Activated naive CD8-positive, alpha-beta T cell treated with anti-CD3 and anti-CD28 coated beads, Interleukin-2, amount 50 U/mL, for 16 hours (primary cell): Measurements from ENCODE around the gene KRT36.

Source experiments
- DNase-seq: peaks from one replicate; pipeline ENCODE4 v3.0.0-alpha.2; 2020; ENCODE audit warnings: low read depth, low spot score

Gene KRT36

DNA sequence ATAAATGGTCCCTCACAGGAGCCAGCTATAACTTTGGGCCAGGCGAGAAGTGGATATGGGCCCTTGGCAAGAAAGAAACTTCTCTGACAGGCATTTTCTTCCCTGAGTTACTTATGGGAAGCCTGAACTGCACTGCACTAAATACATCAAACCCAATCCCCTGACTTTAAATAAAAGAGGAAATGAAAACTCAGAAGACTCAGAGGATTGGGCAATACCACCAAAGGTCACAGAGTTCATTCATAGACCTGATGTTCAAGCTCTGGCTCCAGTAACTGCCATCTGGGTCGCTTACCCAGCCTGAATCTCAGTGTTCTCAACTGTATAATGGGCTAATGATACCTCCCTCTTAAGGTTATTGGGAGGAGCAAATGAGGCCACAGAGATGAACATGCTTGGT is 9.6 kb downstream of the KRT36 start:
- DNase-seq = no peak

DNA sequence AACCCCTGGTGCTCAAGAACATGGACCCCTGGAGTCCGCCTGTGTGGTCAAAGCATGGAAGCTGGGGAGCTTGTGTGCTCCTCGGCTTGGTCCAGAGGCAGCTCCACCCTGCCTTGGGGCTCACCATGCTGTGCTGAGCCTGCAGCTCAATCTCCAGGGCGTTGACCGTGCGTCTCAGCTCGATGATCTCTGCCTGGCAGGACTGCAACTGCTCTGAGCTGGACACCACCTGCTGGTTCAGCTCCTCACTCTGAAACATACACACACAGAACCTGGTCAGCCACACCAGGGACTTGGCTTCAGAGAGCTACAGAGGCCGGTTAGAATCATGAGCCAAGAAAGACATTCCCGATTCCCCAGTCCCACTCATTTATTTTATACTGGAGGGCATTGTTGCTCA is 11.5 kb downstream of the KRT36 start:
- DNase-seq = no peak

DNA sequence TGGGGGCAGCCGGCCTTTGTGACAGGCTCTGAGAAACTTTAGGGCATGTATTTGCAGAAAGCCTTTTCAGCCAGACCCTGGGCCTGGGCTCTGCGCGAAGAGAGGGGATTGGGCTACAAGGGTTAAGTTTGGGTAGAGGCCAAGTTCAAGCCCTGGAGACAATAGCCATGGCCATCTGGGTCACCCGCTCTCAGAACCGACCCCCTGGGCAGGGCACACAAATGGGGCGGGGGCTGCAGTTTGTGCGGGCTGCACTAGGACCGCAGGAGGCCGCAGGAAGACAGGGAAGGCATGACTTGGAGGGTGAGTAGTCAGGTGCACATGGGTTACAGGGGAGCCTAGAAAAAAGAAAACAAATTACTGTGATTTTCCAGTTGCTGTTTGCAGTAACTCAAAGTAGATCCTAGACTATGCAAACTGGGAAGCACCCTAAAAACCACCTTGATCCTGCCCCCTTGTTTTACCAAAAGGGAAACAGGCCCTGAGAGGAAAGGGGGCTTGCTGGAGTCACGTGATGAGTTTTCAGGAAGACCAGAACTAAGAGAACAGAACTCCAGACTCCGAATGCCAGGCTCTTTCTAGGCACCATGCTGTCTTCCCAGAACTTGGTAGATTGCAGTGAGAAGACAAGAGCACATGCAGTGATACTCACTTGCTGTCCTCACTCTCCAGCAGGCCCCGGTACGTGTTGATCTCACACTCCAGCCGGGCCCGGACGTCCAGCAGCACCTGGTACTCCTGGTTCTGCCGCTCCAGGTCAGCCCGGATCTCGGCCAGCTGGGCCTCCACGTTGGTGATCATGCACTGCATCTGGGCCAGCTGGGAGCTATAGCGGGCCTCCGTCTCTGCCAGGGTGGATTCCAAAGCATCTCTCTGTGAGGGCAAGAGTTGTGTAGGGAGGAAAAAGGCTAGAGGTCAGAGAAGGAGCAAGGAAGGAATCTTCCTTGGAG is 12.6 kb downstream of the KRT36 start:
- no peak for DNase-seq

DNA sequence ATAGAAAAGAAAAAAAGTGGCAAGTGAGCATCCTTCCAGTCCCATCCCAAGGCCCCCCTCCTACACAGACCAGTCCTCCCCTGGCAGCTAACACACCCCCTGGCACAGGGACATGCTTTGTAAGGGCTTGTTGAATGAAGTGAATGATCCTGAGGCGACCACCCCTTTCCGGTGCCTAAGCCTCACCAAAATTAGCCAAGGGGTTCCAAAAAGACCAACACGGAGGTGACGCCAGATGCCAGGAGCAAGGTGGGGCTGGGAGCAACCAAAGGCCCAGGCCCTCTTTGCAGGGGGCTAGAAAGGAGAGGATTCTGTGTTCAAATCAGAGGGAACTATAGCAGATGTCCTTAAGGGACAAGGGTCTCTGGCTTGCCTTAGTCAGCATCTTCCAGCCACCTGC is 14.3 kb downstream of the KRT36 start:
- DNase-seq = no peak

DNA sequence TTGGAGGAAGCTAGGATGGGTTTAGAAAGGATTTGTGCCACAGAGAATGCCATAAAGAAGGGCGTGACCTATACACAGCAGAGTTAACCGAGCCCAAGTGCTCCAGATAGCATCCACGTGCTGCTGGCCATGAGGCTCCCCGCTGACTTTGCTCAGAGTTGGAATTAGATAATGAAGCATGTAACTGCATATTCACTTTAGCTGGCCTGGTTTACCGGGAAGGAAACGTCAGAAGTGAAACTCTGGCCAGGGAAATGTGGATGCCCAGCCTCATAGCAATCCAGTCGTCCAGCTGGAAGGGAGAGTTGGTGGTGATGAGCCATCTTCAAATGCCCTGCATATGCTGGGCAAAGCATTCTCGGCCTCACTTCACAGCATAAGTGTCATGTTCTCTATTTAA is 14.8 kb downstream of the KRT36 start:
- no peak for DNase-seq

DNA sequence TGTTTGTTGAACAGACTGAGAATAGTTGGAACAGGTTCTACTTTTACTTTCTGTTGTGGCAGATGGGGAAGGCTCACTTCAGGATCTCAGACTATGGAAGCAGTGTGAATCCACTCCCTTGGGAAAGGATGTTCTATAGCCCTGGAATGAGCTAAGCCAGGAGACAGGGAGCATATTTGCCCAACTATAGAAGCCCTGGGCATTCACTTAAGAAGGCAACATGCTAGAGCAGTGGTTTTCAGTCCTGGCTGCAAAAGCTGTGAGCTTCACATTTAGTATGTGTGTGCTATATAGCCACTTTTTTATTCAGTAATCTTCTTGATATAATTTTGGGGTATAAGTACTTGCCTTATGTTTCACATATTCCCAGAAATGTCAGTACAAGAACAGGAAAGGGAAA is 21.4 kb downstream of the KRT36 start:
- DNase-seq = no peak

DNA sequence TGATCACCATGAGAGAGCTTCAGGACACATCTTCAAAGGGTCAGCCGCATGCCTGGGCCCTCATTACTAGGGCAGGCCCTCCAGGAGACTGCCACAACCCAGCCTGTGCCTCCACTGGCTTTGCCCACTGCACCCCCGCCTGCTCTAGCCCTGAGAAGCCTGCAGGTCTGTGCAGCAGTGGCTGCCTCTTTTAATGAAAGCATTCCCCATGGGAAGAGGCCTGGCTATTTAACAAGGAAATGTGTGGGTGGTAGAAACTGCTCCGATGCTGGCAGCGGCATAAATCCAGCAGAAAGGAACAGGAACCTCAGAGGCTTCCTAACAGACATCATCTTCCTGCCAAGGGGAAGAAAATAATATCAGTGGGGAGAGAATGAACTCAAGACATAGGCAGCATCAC is 22.1 kb downstream of the KRT36 start:
- no peak for DNase-seq

DNA sequence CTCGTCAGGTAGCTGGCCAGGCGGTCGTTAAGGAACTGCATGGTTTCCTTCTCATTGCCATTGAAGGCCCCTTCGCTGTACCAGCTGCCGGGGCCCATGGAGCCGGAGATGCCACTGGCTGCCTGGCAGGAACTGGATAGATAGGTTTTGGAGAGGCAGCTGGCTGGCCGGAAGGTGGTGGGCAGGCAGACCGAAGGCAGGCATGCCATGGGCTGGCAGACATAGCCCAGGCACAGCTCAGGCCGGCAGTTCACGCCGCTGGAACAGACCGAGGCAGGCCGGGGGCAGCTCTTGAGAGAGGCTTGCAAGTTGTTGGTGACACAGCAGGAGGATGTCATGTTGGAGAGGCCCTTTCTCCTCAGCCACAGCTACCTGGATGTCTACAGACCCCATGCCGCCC is 22.7 kb downstream of the KRT36 start, which contains the start of gene KRT32:
Gene KRT32, minus strand, starts transcription at position 399 of the 400 bp plus-strand sequence. Its CDS starts 61 bp downstream, at position 338.
- DNase-seq = no peak

DNA sequence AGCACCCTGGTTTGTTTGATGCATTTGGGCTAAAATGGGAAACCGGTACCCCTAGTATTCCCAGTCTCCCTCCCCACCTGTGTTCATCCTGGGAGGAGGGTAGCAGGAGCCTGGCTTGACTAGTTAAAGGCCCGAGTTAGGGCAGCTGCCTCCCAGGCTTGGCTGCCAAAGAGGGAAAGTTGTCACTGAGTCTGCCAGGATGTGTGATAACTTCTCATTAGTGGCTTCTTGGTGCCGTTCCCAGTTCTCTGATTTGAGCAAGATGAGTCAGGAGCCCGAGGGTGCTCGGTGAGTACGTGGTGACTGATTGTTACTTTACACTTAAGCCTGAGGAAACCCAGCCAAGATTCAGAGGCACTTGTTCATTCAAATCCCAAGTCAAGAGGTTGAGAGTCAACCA is 25.0 kb downstream of the KRT36 start:
- no peak for DNase-seq

DNA sequence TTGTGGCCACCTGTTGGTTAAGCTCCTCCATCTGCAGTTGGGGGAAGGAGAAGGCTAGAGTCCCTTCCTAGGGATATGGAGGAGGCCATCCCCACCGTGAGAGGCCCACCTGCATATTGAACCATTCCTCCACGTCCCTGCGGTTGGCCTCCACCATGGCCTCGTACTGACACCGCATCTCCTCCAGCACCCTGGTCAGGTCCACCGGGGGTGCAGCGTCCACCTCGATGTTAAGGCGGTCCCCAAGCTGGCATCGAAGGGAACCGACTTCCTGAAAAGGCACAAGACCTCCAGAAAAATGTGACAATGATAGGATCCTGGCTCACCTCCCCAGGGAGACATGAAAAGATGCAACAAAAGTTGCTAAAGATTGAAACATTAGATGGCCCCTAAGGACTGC is 25.5 kb downstream of the KRT36 start:
- DNase-seq = no peak

DNA sequence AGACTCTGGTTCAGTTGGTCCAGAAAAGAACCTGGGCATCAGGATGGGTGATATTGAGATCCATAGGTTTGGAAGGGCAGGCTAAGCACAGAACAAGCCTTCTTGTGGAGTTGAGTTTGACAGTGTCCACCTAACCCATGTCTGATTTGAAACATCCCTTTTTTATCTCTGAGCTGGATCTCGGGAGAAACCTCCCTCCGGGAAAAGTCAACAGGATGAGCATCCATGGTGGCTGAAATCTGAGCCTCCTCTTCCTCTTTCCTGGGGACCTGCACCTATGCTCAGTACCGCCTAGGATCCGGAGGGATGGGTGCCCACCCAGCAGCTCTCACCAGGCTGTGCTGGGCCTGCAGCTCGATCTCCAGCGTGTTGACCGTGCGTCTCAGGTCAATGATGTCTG is 26.0 kb downstream of the KRT36 start:
- no peak for DNase-seq

DNA sequence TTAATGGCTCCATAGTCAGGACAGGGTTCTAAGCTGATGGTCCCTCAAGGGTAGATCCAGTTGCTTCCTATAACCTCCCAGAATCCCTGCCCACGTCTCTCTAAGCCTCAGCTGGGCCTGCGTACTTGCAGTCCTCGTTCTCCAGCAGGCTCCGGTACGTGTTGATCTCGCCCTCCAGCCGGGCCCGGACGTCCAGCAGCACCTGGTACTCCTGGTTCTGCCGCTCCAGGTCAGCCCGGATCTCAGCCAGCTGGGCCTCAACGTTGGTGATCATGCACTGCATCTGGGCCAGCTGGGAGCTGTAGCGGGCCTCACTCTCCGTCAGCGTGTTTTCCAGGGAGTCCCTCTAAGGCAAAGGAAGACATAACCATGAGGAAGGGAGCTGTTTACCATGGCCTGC is 27.0 kb downstream of the KRT36 start:
- no peak for DNase-seq

DNA sequence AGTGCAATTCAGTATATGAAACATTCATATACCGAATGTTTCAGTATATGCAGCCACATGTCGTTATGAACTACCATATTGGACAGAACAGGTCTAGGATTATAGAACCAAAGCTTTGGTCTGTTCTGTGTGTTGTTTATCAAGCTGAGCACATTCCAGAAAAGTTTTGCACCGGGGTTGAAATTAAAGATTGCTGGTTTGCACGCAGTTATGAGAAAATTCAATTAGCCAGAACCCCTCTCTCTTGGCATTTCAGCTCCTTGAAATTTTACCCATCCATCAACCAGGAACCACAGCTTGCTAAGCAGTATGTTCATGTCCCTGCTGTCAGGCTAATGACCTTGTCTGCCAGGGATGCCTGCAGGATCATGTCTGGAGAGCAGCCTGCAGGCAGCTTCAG is 32.0 kb downstream of the KRT36 start:
- no peak for DNase-seq

DNA sequence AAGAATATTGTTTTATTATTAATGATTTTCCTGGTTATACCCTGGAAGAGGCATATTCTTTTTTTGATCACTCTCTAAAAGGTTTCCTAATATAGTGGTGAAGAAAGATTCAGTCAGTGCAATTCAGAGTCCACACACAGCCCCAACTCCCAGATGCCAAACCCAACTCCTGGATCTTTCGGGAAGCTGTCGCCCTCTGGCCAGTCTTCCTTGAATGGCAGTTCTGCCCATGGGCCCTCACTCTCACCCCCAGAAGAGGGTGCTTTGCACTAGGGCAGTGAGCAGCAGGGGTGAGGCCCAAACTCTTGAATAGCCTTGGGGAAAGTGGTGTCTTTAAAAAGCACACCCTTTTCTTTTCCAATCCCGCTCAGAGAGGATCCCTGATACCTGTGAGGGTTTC is 33.5 kb downstream of the KRT36 start:
- DNase-seq = no peak

DNA sequence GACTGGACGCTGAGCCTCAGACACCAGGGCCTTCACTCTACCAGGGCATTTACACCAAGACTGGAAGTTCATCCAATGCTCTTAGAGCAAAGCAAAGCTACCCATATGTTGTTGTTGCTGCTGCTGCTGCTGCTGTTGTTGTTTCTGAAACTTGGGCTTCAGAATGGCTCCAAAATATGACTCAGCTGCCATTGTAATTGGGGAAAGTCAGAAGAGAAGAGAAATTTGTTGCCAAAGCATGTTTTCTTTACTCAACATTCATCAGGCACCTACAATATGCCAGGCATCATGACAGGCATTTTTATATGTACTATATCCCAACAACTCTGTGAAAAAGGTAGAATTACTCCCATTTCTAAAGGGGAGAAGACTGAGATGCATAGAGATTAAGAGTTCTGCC is 34.5 kb downstream of the KRT36 start:
- no peak for DNase-seq

DNA sequence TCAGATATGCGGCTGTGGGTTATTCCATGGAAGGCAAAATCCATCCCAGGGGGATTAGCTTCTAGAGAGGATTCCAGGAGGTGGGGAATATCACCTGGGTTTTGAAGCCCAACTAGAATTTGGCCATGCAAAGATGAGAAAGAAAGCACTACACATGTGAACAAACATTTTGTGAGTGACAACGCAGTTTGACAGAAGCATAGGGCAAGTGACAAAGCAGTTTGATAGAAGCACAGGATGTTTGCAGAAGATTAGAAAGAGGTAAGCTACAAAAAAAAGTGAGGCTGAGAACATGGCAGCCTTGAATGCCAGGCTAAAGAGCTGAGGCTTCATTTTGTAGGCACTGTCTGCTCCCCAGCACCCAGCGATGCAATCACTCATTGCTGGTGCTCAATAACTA is 36.6 kb downstream of the KRT36 start:
- DNase-seq = no peak

DNA sequence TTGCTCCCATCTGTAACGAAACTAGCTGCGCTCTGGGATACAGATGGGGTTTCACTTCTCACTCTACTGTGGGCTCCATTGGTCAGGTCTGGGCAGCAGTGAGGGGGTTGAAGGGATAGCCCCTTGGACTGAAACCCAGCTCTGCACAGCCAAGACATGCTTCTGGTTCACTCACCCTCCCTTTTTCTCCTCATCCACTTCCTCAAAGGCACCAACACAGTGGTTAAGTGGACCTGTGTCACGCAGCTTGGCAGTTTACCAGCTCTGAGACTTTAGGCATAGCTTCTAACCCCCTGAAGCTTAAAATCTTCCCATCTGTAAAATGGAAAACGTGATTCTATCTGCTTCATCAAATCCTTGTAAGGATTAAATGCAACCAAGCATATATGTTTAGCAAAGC is 37.4 kb downstream of the KRT36 start:
- no peak for DNase-seq

DNA sequence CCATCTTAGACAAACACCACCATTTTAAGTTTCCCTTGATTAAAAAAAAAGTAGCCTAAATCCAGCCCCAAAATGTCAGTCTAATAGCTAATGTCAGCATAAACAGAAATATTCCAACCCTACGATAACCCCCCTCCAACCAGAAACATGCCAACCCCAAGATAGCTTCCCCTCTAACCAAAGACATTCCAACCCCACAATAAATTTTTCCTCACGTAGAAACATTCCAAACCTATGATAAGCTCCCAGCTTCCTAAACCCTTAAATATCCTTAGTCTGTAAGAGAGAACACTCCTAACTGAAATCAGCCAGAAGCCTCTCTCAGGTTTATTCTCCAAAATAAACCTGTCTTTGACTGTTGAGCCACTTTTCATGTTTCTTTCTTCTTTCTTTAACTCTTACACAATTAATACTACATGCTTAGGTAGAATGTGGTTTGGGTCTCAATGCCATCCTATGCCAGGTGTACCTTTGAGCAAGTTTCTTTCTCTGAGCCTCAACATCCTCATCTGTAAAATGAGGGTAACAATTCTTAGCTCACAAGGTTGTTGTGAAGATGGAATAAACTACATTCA is 38.5 kb downstream of the KRT36 start:
- DNase-seq = no peak

DNA sequence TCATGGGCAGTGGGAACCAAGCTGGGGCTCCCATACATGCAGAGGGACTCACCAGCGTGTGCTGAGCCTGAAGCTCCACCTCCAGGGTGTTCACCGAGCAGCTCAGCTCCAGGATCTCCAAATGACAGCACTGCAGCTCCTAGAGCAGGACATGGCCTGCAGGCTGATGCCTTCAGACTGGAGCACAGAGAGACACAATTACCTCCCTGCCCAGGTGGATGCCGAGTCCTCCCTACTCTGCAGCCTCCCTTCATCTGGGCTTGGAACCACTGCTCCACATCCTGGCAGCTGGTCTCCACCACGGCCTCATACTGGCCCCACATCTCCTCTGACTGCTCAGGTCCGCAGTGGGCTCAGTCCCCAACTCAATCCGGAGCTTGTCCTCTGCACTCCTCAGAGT is 40.7 kb downstream of the KRT36 start:
- DNase-seq = no peak

DNA sequence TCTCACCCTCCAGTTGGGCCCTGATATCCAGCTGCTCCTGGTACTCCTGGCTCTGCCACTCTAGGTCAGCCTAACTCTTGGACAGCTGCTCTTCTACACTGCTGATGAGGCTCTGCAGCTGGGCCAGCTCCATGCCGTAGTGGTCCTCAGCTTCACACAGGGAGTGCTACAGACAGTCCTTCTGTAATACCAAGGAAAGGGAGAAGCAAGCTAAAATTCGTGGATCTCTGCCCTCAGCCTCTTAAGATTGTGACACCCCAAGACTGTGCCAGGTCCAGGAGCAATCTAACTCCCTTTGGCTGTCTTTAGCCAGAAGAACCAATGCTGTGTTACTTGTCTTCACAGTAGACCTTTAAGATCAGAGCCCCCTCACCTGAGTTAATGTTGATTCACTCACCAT is 41.2 kb downstream of the KRT36 start:
- no peak for DNase-seq

DNA sequence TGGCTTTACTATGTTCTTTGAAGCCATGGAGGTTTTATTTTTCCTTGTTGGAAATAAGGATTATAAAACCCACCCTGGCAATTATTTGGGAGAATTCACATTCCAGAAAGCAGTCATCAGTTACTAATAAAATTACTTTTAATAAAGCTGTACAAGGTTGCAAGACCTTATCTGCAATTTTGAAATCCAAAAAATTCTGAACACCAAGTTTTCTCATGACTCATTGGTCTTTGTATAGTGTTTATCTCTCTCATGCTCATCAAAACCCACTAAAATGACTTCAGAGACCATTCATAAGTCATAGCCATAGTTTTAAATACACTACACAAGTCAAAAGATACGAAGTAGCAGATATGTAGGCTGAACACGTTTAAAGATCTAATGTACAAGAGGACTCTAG is 42.9 kb downstream of the KRT36 start:
- no peak for DNase-seq

DNA sequence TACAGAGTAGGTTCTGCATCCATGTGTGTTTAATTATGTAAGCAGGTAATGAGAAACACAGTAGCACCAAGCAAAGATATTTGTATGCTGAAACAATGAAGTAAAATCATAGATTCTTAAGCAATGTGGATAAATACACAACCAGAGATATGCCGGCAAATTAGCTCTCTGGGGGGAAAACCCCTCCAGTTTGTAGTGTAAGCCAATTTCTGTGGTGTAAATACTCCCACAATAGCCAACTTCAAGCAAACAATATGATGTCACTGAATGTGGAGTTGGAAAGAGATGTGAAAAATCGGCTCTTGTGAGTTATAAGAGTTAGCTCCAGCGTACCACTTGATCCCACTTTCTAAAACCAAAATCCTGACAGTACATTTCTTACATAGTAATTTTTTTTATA is 45.1 kb downstream of the KRT36 start:
- DNase-seq = no peak

DNA sequence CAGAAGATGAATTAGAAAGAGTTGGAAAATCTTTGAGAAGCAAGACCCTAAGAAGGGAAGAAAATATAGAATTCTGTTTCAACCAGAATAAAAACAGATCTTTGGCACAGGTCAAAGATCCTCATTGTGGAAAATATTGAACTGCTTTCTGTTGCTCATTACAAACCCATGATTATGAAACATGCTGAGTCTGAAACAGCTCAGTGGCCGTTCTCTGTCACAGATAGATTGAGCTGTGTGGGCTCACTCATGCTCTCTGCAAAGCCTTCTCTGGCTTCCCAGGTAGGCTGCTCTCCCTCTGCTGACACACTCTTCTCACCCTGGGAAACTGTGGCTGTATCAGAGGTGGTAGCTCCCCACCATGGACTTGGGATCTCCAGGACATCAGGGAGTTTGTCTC is 45.5 kb downstream of the KRT36 start:
- DNase-seq = no peak
